ENCODE measurements around the gene FBXO45. TPM values are rescaled to one million over a fixed set of nuclear protein-coding genes. Genes with fewer than 3 reads are reported as not detected.
"Not testable (repeated sequence)": the region's sequence is repeated elsewhere in the genome, so short reads cannot be mapped to it uniquely, and the experiment has no call there.

Gene FBXO45
- total RNA-seq, 6 experiments from 2014 or later, result 3.8 to 5.5 (median 4.4) TPM

GRCh38 chr3:196609805-196610515 lies 41.5 kb downstream of the FBXO45 start:
- TF ChIP-seq CTCF (IDR thresholded peaks at IDR 0.05) (no peak), POLR2A (IDR thresholded peaks at IDR 0.05) (no peak)
- H3K9me3 ChIP-seq, result no peaks in the 10 kb centered on the region
- 57% methylated on average over 4 of the region's 6 CpGs for WGBS (ENCODE audit: insufficient coverage, low coverage, low lambda C conversion rate, missing lambda C conversion rate)
- no peaks in the 10 kb centered on the region for H3K4me1 ChIP-seq
- DNase-seq (no peak), ATAC-seq (no peak)
- intact Hi-C loops (cut with DNase I), result loop anchor here (5.0 kb wide), 2 partner anchors 72 to 77 kb away; no protein-coding TSS in a partner anchor
- no peaks in the 10 kb centered on the region for H3K36me3 ChIP-seq
- no peaks in the 10 kb centered on the region for H3K27me3 ChIP-seq
- no peak overlapping the region for H3K4me3 ChIP-seq
- no peak overlapping the region for H3K27ac ChIP-seq

DNA sequence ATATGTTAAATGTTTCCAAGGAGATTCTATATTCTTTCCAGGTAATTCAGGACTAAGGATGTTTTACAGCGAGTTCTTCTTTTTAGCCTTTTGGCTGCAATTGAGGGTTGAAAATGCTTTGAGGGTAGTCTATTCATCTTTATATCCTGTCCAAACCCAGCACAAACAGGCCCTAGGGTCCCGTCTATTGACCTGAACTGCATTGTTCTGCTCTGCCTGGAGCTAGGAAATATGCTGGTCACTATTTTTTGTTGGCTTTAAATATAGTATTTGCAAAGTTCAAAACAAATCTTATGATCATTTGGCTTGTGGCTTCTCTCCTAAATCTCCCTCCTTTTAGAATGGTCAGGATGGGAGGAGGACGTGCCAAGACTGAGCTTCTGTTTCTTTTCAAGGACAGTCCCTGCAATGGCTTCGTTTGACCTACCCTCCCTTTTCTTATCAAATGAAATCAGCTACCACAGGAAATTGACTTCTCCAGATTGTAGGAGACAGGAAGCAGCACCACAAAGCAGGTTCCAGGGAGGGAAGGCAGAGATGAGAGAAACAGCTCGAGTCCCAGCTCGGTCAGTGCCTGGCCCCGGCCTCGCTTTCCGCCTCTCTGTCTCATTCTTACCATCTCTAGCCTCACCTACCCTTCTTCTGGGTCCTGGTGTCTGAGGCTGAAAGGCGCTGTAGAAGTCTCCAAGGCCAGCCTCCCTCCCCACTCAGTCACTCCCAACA lies 43.5 kb downstream of the FBXO45 start:
- Histone ChIP-seq H3K4me1 (no peaks in the 10 kb centered on the region), H3K4me3 (no peak overlapping the region), H3K36me3 (no peaks in the 10 kb centered on the region), H3K27ac (peak overlapping the region in 1 of 3 donors; percentile 24), H3K27me3 (no peaks in the 10 kb centered on the region), H3K9me3 (no peaks in the 10 kb centered on the region)
- TF ChIP-seq POLR2A (IDR thresholded peaks at IDR 0.05) (no peak), CTCF (IDR thresholded peaks at IDR 0.05) (no peak)
- DNase-seq, result no peak
- 56% methylated on average over 10 of the region's 10 CpGs for WGBS (ENCODE audit: insufficient coverage, low coverage, low lambda C conversion rate, missing lambda C conversion rate)
- ATAC-seq, result peak; percentile 27 to 43 (median 34)
- intact Hi-C loops (cut with DNase I), result loop anchor here (5.0 kb wide), 2 partner anchors 70 to 75 kb away; no protein-coding TSS in a partner anchor

DNA sequence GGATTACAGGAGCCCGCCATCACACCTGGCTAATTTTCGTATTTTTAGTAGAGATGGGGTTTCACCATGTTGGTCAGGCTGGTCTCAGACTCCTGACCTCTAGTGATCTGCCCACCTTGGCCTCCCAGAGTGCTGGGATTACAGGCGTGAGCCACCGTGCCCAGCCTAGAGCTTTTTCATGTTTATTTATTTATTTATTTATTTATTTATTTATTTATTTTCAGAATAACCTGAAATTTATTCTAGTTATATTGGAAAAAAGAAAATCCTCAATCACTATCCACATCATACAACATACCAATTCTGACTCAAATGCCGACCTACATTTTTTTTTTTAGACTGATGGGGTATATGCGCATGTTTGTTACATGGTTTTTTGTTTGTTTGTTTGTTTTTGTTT lies 46.8 kb downstream of the FBXO45 start:
- H3K36me3 ChIP-seq; H3K9me3 ChIP-seq; H3K27ac ChIP-seq; H3K27me3 ChIP-seq; H3K4me1 ChIP-seq; H3K4me3 ChIP-seq; ATAC-seq; intact Hi-C loops (cut with DNase I); DNase-seq: not testable (repeated sequence)
- WGBS (ENCODE audit: insufficient coverage, low coverage, low lambda C conversion rate, missing lambda C conversion rate), result 95% methylated on average over 6 of the region's 6 CpGs

DNA sequence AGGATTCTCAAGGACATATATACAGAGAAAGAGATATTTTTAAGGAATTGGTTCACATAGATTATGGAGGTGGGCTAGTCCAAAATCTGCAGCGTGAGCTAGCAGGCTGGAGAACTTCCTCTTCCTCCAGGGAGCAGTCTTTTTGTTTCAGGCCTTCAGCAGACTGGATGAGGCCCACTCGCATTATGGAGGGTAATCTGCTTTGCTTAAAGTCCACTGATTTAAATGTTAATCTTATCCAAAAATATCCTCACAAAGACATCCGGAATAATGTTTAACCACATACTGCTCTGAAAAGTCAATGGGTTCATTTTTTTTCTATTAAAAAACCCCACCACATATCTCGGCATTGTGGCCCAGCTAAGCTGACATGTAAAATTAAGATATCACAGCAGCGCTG lies 48.8 kb downstream of the FBXO45 start:
- no peak overlapping the region for H3K4me3 ChIP-seq
- no peaks in the 10 kb centered on the region for H3K27me3 ChIP-seq
- TF ChIP-seq CTCF (IDR thresholded peaks at IDR 0.05) (no peak), POLR2A (IDR thresholded peaks at IDR 0.05) (no peak)
- no peaks in the 10 kb centered on the region for H3K4me1 ChIP-seq
- ATAC-seq, result peak in 2 of 4 donors; percentile 37 to 53
- H3K36me3 ChIP-seq, result no peaks in the 10 kb centered on the region
- no peak for DNase-seq
- 48% methylated on average over 5 of the region's 5 CpGs for WGBS (ENCODE audit: insufficient coverage, low coverage, low lambda C conversion rate, missing lambda C conversion rate)
- H3K9me3 ChIP-seq, result no peaks in the 10 kb centered on the region
- intact Hi-C loops (cut with DNase I), result no loop called here
- no peak overlapping the region for H3K27ac ChIP-seq

DNA sequence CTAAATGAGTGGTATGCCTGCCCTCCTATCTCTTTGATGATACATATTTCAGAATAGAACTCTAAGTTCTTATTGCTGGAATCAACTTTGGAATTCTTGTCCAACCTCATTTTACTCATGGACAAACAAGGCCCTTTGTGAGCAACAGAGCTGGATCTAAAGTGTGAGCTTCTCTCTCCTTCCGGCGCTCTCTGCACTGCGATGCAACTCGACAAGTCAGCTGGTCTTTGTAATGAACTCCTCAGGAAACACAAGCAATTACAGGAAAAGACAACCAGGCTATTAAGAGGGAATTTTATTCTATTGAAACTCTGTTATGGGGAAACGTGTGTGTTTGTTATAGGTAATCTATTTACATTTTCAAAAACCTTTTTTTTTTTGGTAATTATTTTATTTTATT lies 50.8 kb downstream of the FBXO45 start:
- DNase-seq (no peak), ATAC-seq (peak in 3 of 4 donors; percentile 59 to 66 (median 63))
- WGBS (ENCODE audit: insufficient coverage, low coverage, low lambda C conversion rate, missing lambda C conversion rate), result 36% methylated on average over 5 of the region's 5 CpGs
- no peak for TF ChIP-seq POLR2A (IDR thresholded peaks at IDR 0.05)
- TF ChIP-seq CTCF (IDR thresholded peaks at IDR 0.05), result no peak
- Histone ChIP-seq H3K9me3 (no peaks in the 10 kb centered on the region), H3K36me3 (no peaks in the 10 kb centered on the region), H3K27me3 (no peaks in the 10 kb centered on the region), H3K27ac (no peak overlapping the region), H3K4me1 (no peaks in the 10 kb centered on the region), H3K4me3 (no peak overlapping the region)
- intact Hi-C loops (cut with DNase I), result no loop called here

DNA sequence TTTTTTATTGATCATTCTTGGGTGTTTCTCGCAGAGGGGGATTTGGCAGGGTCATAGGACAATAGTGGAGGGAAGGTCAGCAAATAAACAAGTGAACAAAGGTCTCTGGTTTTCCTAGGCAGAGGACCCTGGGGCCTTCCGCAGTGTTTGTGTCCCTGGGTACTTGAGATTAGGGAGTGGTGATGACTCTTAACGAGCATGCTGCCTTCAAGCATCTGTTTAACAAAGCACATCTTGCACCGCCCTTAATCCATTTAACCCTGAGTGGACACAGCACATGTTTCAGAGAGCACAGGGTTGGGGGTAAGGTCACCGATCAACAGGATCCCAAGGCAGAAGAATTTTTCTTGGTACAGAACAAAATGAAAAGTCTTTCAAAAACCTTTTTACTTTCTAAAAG lies 51.2 kb downstream of the FBXO45 start:
- H3K36me3 ChIP-seq; H3K9me3 ChIP-seq; H3K27me3 ChIP-seq; ATAC-seq; DNase-seq; intact Hi-C loops (cut with DNase I); H3K4me3 ChIP-seq; H3K4me1 ChIP-seq; H3K27ac ChIP-seq: not testable (repeated sequence)
- 29% methylated on average over 2 of the region's 5 CpGs for WGBS (ENCODE audit: insufficient coverage, low coverage, low lambda C conversion rate, missing lambda C conversion rate)

All from right lobe of liver (tissue), 6 donors.